Measurements from ENCODE around the gene FKBP2.

The FKBP2 gene

DNA sequence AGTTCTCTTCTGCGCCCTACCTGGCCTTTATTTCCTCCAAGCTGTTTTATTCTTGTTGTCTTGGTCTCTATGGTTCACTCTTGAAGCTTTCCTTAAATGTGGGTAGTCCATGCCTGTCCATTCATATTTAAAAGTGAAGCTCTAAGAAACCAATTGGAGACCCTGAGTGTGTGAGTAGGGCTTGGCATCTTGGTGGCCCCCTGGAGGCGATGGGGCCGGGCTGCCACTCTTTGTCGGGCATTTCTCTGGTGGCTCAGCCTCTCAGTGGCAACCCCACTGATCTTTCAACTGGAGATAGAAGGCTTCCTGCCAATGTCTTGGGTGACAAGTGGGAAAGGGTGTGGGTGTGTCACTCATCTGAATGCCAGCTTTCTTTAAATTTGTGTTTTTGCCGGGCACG is 24.0 kb upstream of the FKBP2 start:
- Histone ChIP-seq H3K4me2 (ENCODE audit: low read length) (no peak overlapping the region), H3K27me3 (ENCODE audit: insufficient read depth, low read length) (no peaks in the 10 kb centered on the region), H4K91ac (ENCODE audit: low read depth, low read length) (no peak overlapping the region), H2BK5ac (ENCODE audit: low read depth, low read length, poor library complexity) (no peak overlapping the region), H3K79me1 (ENCODE audit: low read length) (no peaks in the 10 kb centered on the region), H2BK12ac (ENCODE audit: low read length) (no peak overlapping the region), H3K9ac (ENCODE audit: low read length) (no peak overlapping the region), H3K18ac (ENCODE audit: low read length) (no peak overlapping the region), H3K4me1 (ENCODE audit: control insufficient read depth in 1 of 2, insufficient read depth in 2 of 2, low read length in 2 of 2) (no peaks in the 10 kb centered on the region), H3K4me3 (ENCODE audit: low read depth, low read length) (no peak overlapping the region), H3K23ac (ENCODE audit: low read length) (no peak overlapping the region), H3K14ac (ENCODE audit: low read length) (no peak overlapping the region), H2AFZ (ENCODE audit: insufficient read depth, low read length, poor library complexity) (no peak overlapping the region), H3K9me3 (ENCODE audit: insufficient read depth, low read depth, low read length) (no peaks in the 10 kb centered on the region), H2AK5ac (ENCODE audit: low read length) (no peak overlapping the region), H3K27ac (ENCODE audit: low read depth, low read length) (no peak overlapping the region), H3K79me2 (ENCODE audit: control insufficient read depth, insufficient read depth, low read length, poor library complexity) (no peaks in the 10 kb centered on the region), H3K36me3 (ENCODE audit: control insufficient read depth in 1 of 2, insufficient read depth in 2 of 2, low read length in 2 of 2) (peaks cover 21 to 26% of the 10 kb centered on the region in 2 experiments), H4K12ac (ENCODE audit: low read depth, low read length) (no peak overlapping the region), H3K4ac (ENCODE audit: low read depth, low read length) (no peak overlapping the region), H2BK120ac (ENCODE audit: insufficient read depth, low read length, poor library complexity) (no peak overlapping the region), H4K8ac (ENCODE audit: low read depth, low read length) (no peak overlapping the region)
- WGBS (ENCODE audit: extremely low coverage, insufficient coverage, insufficient read length) = no CpG with 5 or more reads among the region's 6 CpGs
- DNase-seq = no peak

GRCh38 chr11:64218628-64219353 is 22.1 kb upstream of the FKBP2 start:
- WGBS (ENCODE audit: extremely low coverage, insufficient coverage, insufficient read length) = no CpG with 5 or more reads among the region's 11 CpGs
- H3K36me3 ChIP-seq (ENCODE audit: control insufficient read depth in 1 of 2, insufficient read depth in 2 of 2, low read length in 2 of 2) = peaks cover 26 to 30% of the 10 kb centered on the region in 2 experiments

DNA sequence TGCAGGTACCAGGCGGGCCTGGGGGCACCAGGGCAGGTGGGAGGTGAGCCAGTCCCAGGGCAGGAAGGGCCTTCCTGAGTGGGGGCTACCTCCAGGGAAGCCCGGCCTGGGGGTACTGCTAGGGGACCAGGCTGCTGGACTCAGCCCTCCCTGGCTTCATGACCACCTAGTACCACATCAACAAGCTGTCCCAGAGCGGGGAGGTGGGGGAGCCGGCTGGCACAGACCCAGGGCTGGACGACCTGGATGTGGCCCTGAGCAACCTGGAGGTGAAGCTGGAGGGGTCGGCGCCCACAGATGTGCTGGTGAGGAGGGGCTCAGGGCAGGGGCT is 21.6 kb upstream of the FKBP2 start:
- Histone ChIP-seq H3K23ac (ENCODE audit: low read length) (no peak overlapping the region), H2BK12ac (ENCODE audit: low read length) (no peak overlapping the region), H2AFZ (ENCODE audit: insufficient read depth, low read length, poor library complexity) (no peak overlapping the region), H3K4me3 (ENCODE audit: low read depth, low read length) (no peak overlapping the region), H3K18ac (ENCODE audit: low read length) (no peak overlapping the region), H3K9ac (ENCODE audit: low read length) (no peak overlapping the region), H2AK5ac (ENCODE audit: low read length) (no peak overlapping the region), H3K36me3 (ENCODE audit: control insufficient read depth in 1 of 2, insufficient read depth in 2 of 2, low read length in 2 of 2) (peaks cover 30 to 35% of the 10 kb centered on the region in 2 experiments), H2BK5ac (ENCODE audit: low read depth, low read length, poor library complexity) (no peak overlapping the region), H4K12ac (ENCODE audit: low read depth, low read length) (no peak overlapping the region), H3K14ac (ENCODE audit: low read length) (no peak overlapping the region), H3K9me3 (ENCODE audit: insufficient read depth, low read depth, low read length) (peaks cover 3% of the 10 kb centered on the region), H4K91ac (ENCODE audit: low read depth, low read length) (no peak overlapping the region), H3K27ac (ENCODE audit: low read depth, low read length) (no peak overlapping the region), H3K79me1 (ENCODE audit: low read length) (no peaks in the 10 kb centered on the region), H3K4me2 (ENCODE audit: low read length) (no peak overlapping the region), H4K8ac (ENCODE audit: low read depth, low read length) (no peak overlapping the region), H3K4ac (ENCODE audit: low read depth, low read length) (no peak overlapping the region), H3K27me3 (ENCODE audit: insufficient read depth, low read length) (no peaks in the 10 kb centered on the region), H3K4me1 (ENCODE audit: control insufficient read depth in 1 of 2, insufficient read depth in 2 of 2, low read length in 2 of 2) (peaks cover 2 to 3% of the 10 kb centered on the region in 2 experiments), H2BK120ac (ENCODE audit: insufficient read depth, low read length, poor library complexity) (no peak overlapping the region), H3K79me2 (ENCODE audit: control insufficient read depth, insufficient read depth, low read length, poor library complexity) (no peaks in the 10 kb centered on the region)
- WGBS (ENCODE audit: extremely low coverage, insufficient coverage, insufficient read length) = no CpG with 5 or more reads among the region's 7 CpGs
- no peak for DNase-seq

More at GRCh38 chr11:64218628-64219353, 22.1 kb upstream of the FKBP2 start:
- no peaks in the 10 kb centered on the region for H3K9me3 ChIP-seq (ENCODE audit: insufficient read depth, low read depth, low read length)
- no peak overlapping the region for H4K12ac ChIP-seq (ENCODE audit: low read depth, low read length)
- no peak overlapping the region for H4K8ac ChIP-seq (ENCODE audit: low read depth, low read length)
- no peak overlapping the region for H3K4me2 ChIP-seq (ENCODE audit: low read length)
- H3K23ac ChIP-seq (ENCODE audit: low read length) = no peak overlapping the region
- no peak overlapping the region for H4K91ac ChIP-seq (ENCODE audit: low read depth, low read length)
- no peak overlapping the region for H3K4me3 ChIP-seq (ENCODE audit: low read depth, low read length)
- no peak overlapping the region for H2BK12ac ChIP-seq (ENCODE audit: low read length)
- no peaks in the 10 kb centered on the region for H3K27me3 ChIP-seq (ENCODE audit: insufficient read depth, low read length)
- no peaks in the 10 kb centered on the region for H3K79me2 ChIP-seq (ENCODE audit: control insufficient read depth, insufficient read depth, low read length, poor library complexity)
- H2BK120ac ChIP-seq (ENCODE audit: insufficient read depth, low read length, poor library complexity) = no peak overlapping the region
- H3K18ac ChIP-seq (ENCODE audit: low read length) = no peak overlapping the region
- H3K4me1 ChIP-seq (ENCODE audit: control insufficient read depth in 1 of 2, insufficient read depth in 2 of 2, low read length in 2 of 2) = no peaks in the 10 kb centered on the region
- no peak overlapping the region for H3K27ac ChIP-seq (ENCODE audit: low read depth, low read length)
- H2BK5ac ChIP-seq (ENCODE audit: low read depth, low read length, poor library complexity) = no peak overlapping the region
- H3K4ac ChIP-seq (ENCODE audit: low read depth, low read length) = no peak overlapping the region
- no peak overlapping the region for H3K14ac ChIP-seq (ENCODE audit: low read length)
- H2AFZ ChIP-seq (ENCODE audit: insufficient read depth, low read length, poor library complexity) = no peak overlapping the region
- no peak overlapping the region for H3K9ac ChIP-seq (ENCODE audit: low read length)
- H2AK5ac ChIP-seq (ENCODE audit: low read length) = no peak overlapping the region
- H3K79me1 ChIP-seq (ENCODE audit: low read length) = no peaks in the 10 kb centered on the region
- DNase-seq = no peak

DNA sequence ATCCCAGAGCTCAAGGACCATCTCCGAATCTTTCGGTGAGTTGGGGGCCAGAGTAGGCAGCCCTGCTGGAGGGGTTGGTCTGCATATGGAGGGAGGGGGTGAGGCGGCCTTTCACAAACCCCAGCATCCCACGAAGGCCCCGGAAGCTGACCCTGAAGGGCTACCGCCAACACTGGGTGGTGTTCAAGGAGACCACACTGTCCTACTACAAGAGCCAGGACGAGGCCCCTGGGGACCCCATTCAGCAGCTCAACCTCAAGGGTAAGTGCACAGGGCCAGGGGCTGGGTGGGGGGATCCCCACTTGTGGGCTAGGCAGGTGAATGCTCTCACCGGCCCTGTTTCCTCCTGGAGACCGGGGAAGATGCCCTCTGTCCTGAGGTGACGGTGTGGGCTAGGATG is 21.1 kb upstream of the FKBP2 start:
- no peak overlapping the region for H4K91ac ChIP-seq (ENCODE audit: low read depth, low read length)
- no peak overlapping the region for H2BK120ac ChIP-seq (ENCODE audit: insufficient read depth, low read length, poor library complexity)
- H3K79me1 ChIP-seq (ENCODE audit: low read length) = no peaks in the 10 kb centered on the region
- no peak overlapping the region for H4K8ac ChIP-seq (ENCODE audit: low read depth, low read length)
- no peak overlapping the region for H3K4ac ChIP-seq (ENCODE audit: low read depth, low read length)
- no peak overlapping the region for H4K12ac ChIP-seq (ENCODE audit: low read depth, low read length)
- H3K18ac ChIP-seq (ENCODE audit: low read length) = no peak overlapping the region
- no peak for DNase-seq
- no peak overlapping the region for H3K23ac ChIP-seq (ENCODE audit: low read length)
- H2BK12ac ChIP-seq (ENCODE audit: low read length) = no peak overlapping the region
- H3K9me3 ChIP-seq (ENCODE audit: insufficient read depth, low read depth, low read length) = peaks cover 5% of the 10 kb centered on the region
- H3K14ac ChIP-seq (ENCODE audit: low read length) = no peak overlapping the region
- no peaks in the 10 kb centered on the region for H3K27me3 ChIP-seq (ENCODE audit: insufficient read depth, low read length)
- H3K4me1 ChIP-seq (ENCODE audit: control insufficient read depth in 1 of 2, insufficient read depth in 2 of 2, low read length in 2 of 2) = peaks cover 2 to 4% of the 10 kb centered on the region in 2 experiments
- H3K36me3 ChIP-seq (ENCODE audit: control insufficient read depth in 1 of 2, insufficient read depth in 2 of 2, low read length in 2 of 2) = peaks cover 32 to 36% of the 10 kb centered on the region in 2 experiments
- no CpG with 5 or more reads among the region's 10 CpGs for WGBS (ENCODE audit: extremely low coverage, insufficient coverage, insufficient read length)
- no peak overlapping the region for H3K27ac ChIP-seq (ENCODE audit: low read depth, low read length)
- H2BK5ac ChIP-seq (ENCODE audit: low read depth, low read length, poor library complexity) = no peak overlapping the region
- no peak overlapping the region for H3K9ac ChIP-seq (ENCODE audit: low read length)
- H2AFZ ChIP-seq (ENCODE audit: insufficient read depth, low read length, poor library complexity) = no peak overlapping the region
- H3K4me3 ChIP-seq (ENCODE audit: low read depth, low read length) = no peak overlapping the region
- no peaks in the 10 kb centered on the region for H3K79me2 ChIP-seq (ENCODE audit: control insufficient read depth, insufficient read depth, low read length, poor library complexity)
- no peak overlapping the region for H3K4me2 ChIP-seq (ENCODE audit: low read length)
- H2AK5ac ChIP-seq (ENCODE audit: low read length) = no peak overlapping the region

Measured in trophoblast cell (in vitro differentiated cells and primary cell).